ENCODE results near the gene GRIK3.

GRIK3 gene

DNA sequence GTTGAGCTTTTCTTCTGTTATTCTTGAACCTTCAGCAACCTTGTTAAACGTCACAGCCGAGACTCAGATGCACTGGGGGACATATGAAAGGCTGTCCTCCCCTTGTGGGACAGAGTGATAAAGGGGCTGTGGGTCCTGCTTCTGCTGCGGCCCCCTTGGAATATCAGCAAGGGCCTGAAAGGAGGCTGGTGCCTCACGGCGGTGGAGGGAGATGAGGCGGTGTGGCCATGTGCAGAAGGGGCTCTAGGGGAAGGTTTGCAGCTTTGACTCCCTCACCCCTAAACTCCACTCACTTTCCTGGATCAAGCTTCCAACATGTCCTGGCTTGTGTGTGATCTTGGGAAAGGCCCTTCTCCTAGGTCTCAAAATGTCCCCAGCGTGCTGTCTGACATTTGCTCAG is 280.9 kb downstream of the GRIK3 start:
- DNase-seq: no peak

DNA sequence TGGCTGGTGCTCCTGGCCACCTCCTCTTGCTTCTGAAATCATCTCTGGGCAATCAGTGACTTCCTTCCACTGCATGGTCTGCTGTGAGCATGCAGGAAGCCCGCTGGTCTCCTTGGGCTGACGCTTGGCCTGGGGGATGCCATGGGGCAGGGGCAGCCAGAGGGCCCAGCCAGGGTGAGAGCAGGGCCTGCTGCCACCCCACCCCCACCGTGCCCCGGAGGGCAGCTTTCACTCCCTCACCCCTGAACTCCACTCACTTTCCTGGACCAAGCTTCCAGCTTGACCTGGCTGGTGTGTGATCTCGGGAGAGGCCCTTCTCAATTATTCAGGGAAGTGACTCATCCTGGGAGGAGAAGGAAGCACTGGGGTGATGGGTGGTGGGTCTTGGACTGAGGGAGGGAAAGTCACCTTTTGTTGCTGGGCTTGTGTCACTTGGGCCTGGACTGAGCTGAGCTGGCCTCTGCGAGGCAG is 281.4 kb downstream of the GRIK3 start:
- no peak for DNase-seq

DNA sequence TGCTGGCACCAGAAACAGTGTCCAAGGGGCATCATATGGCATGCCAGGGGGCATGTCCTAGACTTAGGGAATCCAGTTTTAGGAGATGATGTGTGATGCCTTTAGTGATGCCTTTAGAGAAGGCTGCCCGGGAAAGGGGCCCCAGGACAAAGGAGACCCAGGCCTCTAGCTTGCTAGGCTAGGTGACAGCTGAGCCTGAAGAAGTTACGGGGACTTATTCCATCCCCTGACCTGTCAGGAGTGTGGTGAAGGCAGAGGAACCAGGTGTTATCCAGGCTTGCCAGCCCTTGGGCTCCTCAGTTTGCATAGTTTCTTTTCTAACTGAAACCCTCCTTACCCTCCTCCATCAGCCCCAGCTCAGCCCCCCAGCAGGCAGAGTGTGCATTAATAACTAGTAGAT is 281.9 kb downstream of the GRIK3 start:
- DNase-seq: no peak

GRCh38 chr1:36751525-36751924 is 282.8 kb downstream of the GRIK3 start:
- no peak for DNase-seq

- DNase-seq: no peak
These were observed 285.8 kb downstream of the GRIK3 start for GRCh38 chr1:36748466-36748865.
